Vagina (tissue), 2 donors: Measurements from ENCODE around the gene CCDC148. TPM values are rescaled to one million over a fixed set of nuclear protein-coding genes. Genes with fewer than 3 reads are reported as not detected.

Source experiments
- DNase-seq, 2 donors: peaks; one replicate each; pipeline ENCODE4 v3.0.0-alpha.2; 2017; ENCODE audit errors: extremely low spot score in 2 of 2
- H3K27ac ChIP-seq: fragments of 200-600 bp; sonication (generic); one replicate; pipeline ENCODE4 v1.5.1; 2019
- H3K27me3 ChIP-seq: fragments of 200-600 bp; sonication (generic); one replicate; pipeline ENCODE4 v1.5.1; 2019
- H3K36me3 ChIP-seq, 2 donors: fragments of 200-600 bp; sonication (generic); one replicate each; pipeline ENCODE4 v1.5.1; 2017 to 2019
- H3K4me1 ChIP-seq: fragments of 200-600 bp; sonication (generic); one replicate; pipeline ENCODE4 v1.5.1; 2019
- H3K4me3 ChIP-seq, 2 donors: fragments of 200-600 bp; sonication (generic); 1 replicate in 1 of 2; 2 replicates in 1 of 2; pipeline ENCODE4 v1.5.1; 2016 to 2019
- H3K9me3 ChIP-seq: fragments of 200-600 bp; sonication (generic); one replicate; pipeline ENCODE4 v1.5.1; 2019
- POLR2A ChIP-seq, 2 donors: fragments of 450-650 bp; IDR thresholded peaks; one replicate each; pipeline ENCODE4 v1.6.1; 2017; ENCODE audit warnings: antibody characterized with exemption in 2 of 2, mild to moderate bottlenecking in 2 of 2, moderate library complexity in 2 of 2
- POLR2AphosphoS5 ChIP-seq, 2 donors: sonication (generic); formaldehyde crosslinking; IDR thresholded peaks; one replicate each; pipeline ENCODE4 v1.9.0; 2017; ENCODE audit warnings: antibody characterized with exemption in 2 of 2, mild to moderate bottlenecking in 2 of 2, low read depth in 1 of 2; ENCODE audit not compliant: insufficient read depth in 1 of 2
- intact Hi-C: fragments of 100-400 bp; cut with DNase I; formaldehyde crosslinking; loops from one replicate; pipeline ENCODE4 v1.15.1; 2023
- total RNA-seq: library from RNA; depleted of rRNA; stranded (reverse); fragments of >200 nt; gene quantifications from one replicate; pipeline ENCODE4 v1.2.3, GENCODE V29; 2016
- TF ChIP-seq, protein P1 (sequence below), 3 experiments: fragments of 450-650 bp in 2 of 3; fragments of 200-600 bp in 1 of 3; sonication (generic) in 1 of 3; IDR thresholded peaks; one replicate each; pipeline ENCODE4 v1.5.1; 2017 to 2019; ENCODE audit warnings: antibody characterized with exemption in 3 of 3, mild to moderate bottlenecking in 2 of 3, moderate library complexity in 2 of 3

CCDC148 gene
- total RNA-seq, 1 donor from 2014 or later = not detected

DNA sequence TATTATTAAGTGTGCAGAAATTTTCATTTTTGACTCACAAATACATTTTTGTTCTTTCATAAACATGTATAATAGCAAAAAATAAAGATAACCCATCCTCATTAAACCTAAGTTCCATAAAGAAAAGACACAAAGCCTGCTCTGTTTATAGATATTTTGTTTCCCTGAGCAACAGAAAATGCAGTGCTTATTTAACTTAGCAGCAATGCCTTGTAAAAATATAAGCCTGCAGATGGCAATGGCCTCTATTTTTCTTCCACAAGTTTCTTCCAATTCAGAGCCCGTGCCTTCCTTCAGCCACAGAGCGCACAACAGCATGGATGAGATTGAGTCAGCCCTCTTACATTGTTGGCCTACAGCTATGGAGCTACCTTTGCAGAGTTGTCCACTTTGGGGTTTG lies 43.8 kb upstream of the CCDC148 start:
- peaks cover 36% of the 10 kb centered on the region for H3K4me1 ChIP-seq
- no peaks in the 10 kb centered on the region for H3K36me3 ChIP-seq
- intact Hi-C loops = no loop called here
- TF ChIP-seq POLR2AphosphoS5 (IDR thresholded peaks at IDR 0.05; ENCODE audit: insufficient read depth in 1 of 2, low read depth in 1 of 2) (no peak), POLR2A (IDR thresholded peaks at IDR 0.05) (no peak)
- TF ChIP-seq, protein P1, sequence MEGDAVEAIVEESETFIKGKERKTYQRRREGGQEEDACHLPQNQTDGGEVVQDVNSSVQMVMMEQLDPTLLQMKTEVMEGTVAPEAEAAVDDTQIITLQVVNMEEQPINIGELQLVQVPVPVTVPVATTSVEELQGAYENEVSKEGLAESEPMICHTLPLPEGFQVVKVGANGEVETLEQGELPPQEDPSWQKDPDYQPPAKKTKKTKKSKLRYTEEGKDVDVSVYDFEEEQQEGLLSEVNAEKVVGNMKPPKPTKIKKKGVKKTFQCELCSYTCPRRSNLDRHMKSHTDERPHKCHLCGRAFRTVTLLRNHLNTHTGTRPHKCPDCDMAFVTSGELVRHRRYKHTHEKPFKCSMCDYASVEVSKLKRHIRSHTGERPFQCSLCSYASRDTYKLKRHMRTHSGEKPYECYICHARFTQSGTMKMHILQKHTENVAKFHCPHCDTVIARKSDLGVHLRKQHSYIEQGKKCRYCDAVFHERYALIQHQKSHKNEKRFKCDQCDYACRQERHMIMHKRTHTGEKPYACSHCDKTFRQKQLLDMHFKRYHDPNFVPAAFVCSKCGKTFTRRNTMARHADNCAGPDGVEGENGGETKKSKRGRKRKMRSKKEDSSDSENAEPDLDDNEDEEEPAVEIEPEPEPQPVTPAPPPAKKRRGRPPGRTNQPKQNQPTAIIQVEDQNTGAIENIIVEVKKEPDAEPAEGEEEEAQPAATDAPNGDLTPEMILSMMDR (IDR thresholded peaks at IDR 0.05) = no peak
- no peak for DNase-seq
- no peak overlapping the region for H3K27ac ChIP-seq
- no peaks in the 10 kb centered on the region for H3K27me3 ChIP-seq
- H3K4me3 ChIP-seq = no peak overlapping the region
- no peaks in the 10 kb centered on the region for H3K9me3 ChIP-seq

- Histone ChIP-seq H3K27me3 (no peaks in the 10 kb centered on the region), H3K36me3 (no peaks in the 10 kb centered on the region), H3K4me1 (peaks cover 30% of the 10 kb centered on the region), H3K27ac (no peak overlapping the region), H3K4me3 (no peak overlapping the region), H3K9me3 (no peaks in the 10 kb centered on the region)
- DNase-seq = no peak
- TF ChIP-seq POLR2A (IDR thresholded peaks at IDR 0.05) (no peak), POLR2AphosphoS5 (IDR thresholded peaks at IDR 0.05; ENCODE audit: insufficient read depth in 1 of 2, low read depth in 1 of 2) (no peak)
- TF ChIP-seq, protein P1 (IDR thresholded peaks at IDR 0.05) = no peak
- intact Hi-C loops = no loop called here
These were observed 42.8 kb upstream of the CCDC148 start for GRCh38 chr2:158499383-158499782.

DNA sequence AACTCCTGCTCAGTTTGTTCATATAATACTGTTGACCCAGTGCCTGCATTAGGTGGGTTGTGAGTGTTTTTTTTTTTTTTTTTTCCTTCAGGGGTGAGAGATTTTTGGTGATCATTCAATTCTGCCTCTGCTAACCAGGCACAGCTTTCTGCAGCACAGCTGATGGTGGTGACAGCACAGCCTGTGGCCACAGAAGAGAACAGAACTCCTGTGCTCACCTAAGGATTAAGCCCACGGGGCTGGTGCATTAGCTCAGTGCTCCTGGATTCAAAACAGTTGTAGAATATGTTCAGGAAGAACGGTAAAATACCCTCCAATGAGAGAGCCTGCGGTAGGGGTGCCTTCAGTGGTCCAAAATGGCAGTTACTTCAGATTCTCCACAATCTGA lies 42.2 kb upstream of the CCDC148 start:
- Histone ChIP-seq H3K27me3 (no peaks in the 10 kb centered on the region), H3K9me3 (no peaks in the 10 kb centered on the region), H3K27ac (no peak overlapping the region), H3K4me1 (peaks cover 30% of the 10 kb centered on the region), H3K4me3 (no peak overlapping the region), H3K36me3 (no peaks in the 10 kb centered on the region)
- intact Hi-C loops = no loop called here
- TF ChIP-seq, protein P1 (IDR thresholded peaks at IDR 0.05) = no peak
- TF ChIP-seq POLR2A (IDR thresholded peaks at IDR 0.05) (no peak), POLR2AphosphoS5 (IDR thresholded peaks at IDR 0.05; ENCODE audit: insufficient read depth in 1 of 2, low read depth in 1 of 2) (no peak)
- DNase-seq = no peak

DNA sequence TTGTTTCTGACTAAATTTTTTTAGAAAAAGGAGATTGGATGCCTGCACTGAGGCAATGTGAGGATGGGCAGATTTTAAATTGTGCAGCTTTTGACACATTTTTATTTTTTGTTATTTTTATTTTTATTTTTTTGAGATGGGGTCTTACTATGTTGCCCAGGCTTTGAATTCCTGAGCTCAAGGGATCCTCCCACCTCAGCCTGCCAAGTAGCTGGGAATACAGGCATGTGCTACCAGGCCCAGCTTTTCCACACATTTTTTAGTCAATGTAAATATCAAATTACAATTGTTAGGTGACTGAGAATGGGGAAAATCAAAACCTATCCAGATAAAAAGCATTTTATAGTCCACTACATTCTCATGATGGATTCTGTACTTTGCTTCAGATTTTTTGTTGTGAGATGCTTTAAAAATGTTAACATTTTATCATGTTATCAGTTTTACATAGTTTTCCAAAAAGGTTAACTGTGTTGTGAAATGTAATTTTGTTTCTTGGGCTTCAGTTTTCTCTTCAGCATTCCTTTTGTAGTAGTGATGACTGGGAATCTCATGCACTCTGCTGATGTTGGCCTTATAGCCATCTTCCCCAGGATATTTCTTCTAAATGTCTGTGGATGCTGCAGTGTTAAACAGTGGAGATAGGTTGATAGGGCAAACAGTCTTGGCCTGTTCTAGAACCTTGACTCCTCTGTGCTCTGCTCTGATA lies 41.6 kb upstream of the CCDC148 start:
- H3K4me1 ChIP-seq = peaks cover 25% of the 10 kb centered on the region
- no peak for TF ChIP-seq POLR2A (IDR thresholded peaks at IDR 0.05)
- TF ChIP-seq, protein P1 (IDR thresholded peaks at IDR 0.05) = no peak
- no peak overlapping the region for H3K4me3 ChIP-seq
- H3K9me3 ChIP-seq = no peaks in the 10 kb centered on the region
- H3K27me3 ChIP-seq = no peaks in the 10 kb centered on the region
- no peak for DNase-seq
- intact Hi-C loops = no loop called here
- H3K27ac ChIP-seq = no peak overlapping the region
- H3K36me3 ChIP-seq = no peaks in the 10 kb centered on the region

DNA sequence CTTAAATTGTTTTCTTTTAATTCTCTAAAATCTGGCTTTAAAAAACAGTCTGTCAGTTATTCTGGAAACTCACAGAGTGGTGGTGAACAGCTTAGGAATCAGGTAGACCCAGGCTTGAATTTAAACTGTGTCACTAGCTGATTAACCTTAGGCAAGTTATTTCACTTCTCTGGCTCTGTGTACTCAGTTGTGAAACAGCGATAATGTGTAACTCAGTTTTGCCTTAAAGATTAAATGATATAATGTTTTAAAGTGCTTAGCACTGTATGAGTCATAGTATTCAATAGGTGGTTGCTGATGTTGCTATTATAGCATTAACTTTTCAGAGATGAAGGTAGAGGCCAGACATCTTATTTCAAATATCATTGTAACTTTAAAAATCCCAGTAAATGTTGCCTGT lies 40.9 kb upstream of the CCDC148 start:
- no peak overlapping the region for H3K4me3 ChIP-seq
- TF ChIP-seq POLR2AphosphoS5 (IDR thresholded peaks at IDR 0.05; ENCODE audit: insufficient read depth in 1 of 2, low read depth in 1 of 2) (peak in 1 of 2 donors; percentile 27), POLR2A (IDR thresholded peaks at IDR 0.05) (no peak)
- intact Hi-C loops = no loop called here
- H3K4me1 ChIP-seq = peaks cover 25% of the 10 kb centered on the region
- H3K36me3 ChIP-seq = no peaks in the 10 kb centered on the region
- H3K9me3 ChIP-seq = no peaks in the 10 kb centered on the region
- H3K27ac ChIP-seq = no peak overlapping the region
- H3K27me3 ChIP-seq = no peaks in the 10 kb centered on the region
- no peak for DNase-seq
